ENCODE results near the gene DLST.

DLST gene

GRCh38 chr14:74852922-74853530, 28.7 kb upstream of the DLST start:
- ChIA-PET POLR2A (no interaction called here), CTCF (interaction anchor here (0.7 to 8.8 kb wide), 3 partner anchors 8 to 190 kb away, joined by 3 to 73 read pairs (median 7); no protein-coding TSS in a partner anchor)
- H3K36me3 ChIP-seq (ENCODE audit: control insufficient read depth in 2 of 2, insufficient read depth in 1 of 2, low read length in 2 of 2) = peaks cover 0 to 6% of the 10 kb centered on the region in 2 experiments; a peak in 1 of 3 replicates

GRCh38 chr14:74853581-74853980, 28.1 kb upstream of the DLST start:
- Histone ChIP-seq H3K27ac (ENCODE audit: extremely low read depth, low read depth, low read length) (no peak overlapping the region), H3K4me3 (ENCODE audit: low read depth, low read length) (no peak overlapping the region), H3K36me3 (ENCODE audit: control insufficient read depth in 2 of 2, insufficient read depth in 1 of 2, low read length in 2 of 2) (peaks cover 0 to 6% of the 10 kb centered on the region in 2 experiments; a peak in 1 of 3 replicates), H3K9me3 (ENCODE audit: control insufficient read depth, insufficient read depth, low read depth, low read length) (no peaks in the 10 kb centered on the region), H3K4me1 (ENCODE audit: control insufficient read depth, insufficient read depth, low read length) (no peaks in the 10 kb centered on the region)
- TF ChIP-seq ZNF138 (tag by site-specific recombination; IDR thresholded peaks at IDR 0.05; ENCODE audit: borderline replicate concordance) (no peak), ZFP69B (tag by site-specific recombination; IDR thresholded peaks at IDR 0.05) (no peak), ZNF670 (tag by site-specific recombination; IDR thresholded peaks at IDR 0.05; ENCODE audit: low read depth) (no peak), ZBTB11 (tag by site-specific recombination; conservative IDR thresholded peaks at IDR 0.05; ENCODE audit: low read depth) (no peak), ZNF549 (tag by site-specific recombination; IDR thresholded peaks at IDR 0.05) (no peak), ZNF175 (tag by site-specific recombination; IDR thresholded peaks at IDR 0.05) (no peak), ZNF266 (tag by site-specific recombination; IDR thresholded peaks at IDR 0.05; ENCODE audit: low read depth) (no peak)
- TF ChIP-seq, protein P1, sequence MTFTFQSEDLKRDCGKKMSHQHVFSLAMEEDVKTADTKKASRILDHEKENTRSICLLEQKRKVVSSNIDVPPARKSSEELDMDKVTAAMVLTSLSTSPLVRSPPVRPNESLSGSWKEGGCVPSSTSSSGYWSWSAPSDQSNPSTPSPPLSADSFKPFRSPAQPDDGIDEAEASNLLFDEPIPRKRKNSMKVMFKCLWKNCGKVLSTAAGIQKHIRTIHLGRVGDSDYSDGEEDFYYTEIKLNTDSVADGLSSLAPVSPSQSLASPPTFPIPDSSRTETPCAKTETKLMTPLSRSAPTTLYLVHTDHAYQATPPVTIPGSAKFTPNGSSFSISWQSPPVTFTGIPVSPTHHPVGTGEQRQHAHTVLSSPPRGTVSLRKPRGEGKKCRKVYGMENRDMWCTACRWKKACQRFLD (tag by site-specific recombination; IDR thresholded peaks at IDR 0.05) = no peak
- TF ChIP-seq, protein P2, sequence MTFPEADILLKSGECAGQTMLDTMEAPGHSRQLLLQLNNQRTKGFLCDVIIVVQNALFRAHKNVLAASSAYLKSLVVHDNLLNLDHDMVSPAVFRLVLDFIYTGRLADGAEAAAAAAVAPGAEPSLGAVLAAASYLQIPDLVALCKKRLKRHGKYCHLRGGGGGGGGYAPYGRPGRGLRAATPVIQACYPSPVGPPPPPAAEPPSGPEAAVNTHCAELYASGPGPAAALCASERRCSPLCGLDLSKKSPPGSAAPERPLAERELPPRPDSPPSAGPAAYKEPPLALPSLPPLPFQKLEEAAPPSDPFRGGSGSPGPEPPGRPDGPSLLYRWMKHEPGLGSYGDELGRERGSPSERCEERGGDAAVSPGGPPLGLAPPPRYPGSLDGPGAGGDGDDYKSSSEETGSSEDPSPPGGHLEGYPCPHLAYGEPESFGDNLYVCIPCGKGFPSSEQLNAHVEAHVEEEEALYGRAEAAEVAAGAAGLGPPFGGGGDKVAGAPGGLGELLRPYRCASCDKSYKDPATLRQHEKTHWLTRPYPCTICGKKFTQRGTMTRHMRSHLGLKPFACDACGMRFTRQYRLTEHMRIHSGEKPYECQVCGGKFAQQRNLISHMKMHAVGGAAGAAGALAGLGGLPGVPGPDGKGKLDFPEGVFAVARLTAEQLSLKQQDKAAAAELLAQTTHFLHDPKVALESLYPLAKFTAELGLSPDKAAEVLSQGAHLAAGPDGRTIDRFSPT (tag by site-specific recombination; IDR thresholded peaks at IDR 0.05) = no peak
- POLR2A ChIA-PET = no interaction called here
- CTCF ChIA-PET = interaction anchor here (1.9 to 8.8 kb wide), 2 partner anchors 7 to 51 kb away, joined by 7 to 73 read pairs; no protein-coding TSS in a partner anchor

More at GRCh38 chr14:74852922-74853530, 28.7 kb upstream of the DLST start:
- no peaks in the 10 kb centered on the region for H3K4me1 ChIP-seq (ENCODE audit: control insufficient read depth, insufficient read depth, low read length)
- H3K9me3 ChIP-seq (ENCODE audit: control insufficient read depth, insufficient read depth, low read depth, low read length) = no peaks in the 10 kb centered on the region
- no peak for TF ChIP-seq ZNF664 (tag by site-specific recombination; IDR thresholded peaks at IDR 0.05)
- no peak for TF ChIP-seq ZBTB11 (tag by site-specific recombination; conservative IDR thresholded peaks at IDR 0.05; ENCODE audit: low read depth)
- TF ChIP-seq ZNF157 (tag by site-specific recombination; IDR thresholded peaks at IDR 0.05) = no peak
- no peak for TF ChIP-seq ZEB2 (tag by site-specific recombination; IDR thresholded peaks at IDR 0.05)
- no peak for TF ChIP-seq ZBTB17 (tag by site-specific recombination; IDR thresholded peaks at IDR 0.05)
- TF ChIP-seq MZF1 (tag by site-specific recombination; IDR thresholded peaks at IDR 0.05; ENCODE audit: borderline replicate concordance) = no peak
- no peak for TF ChIP-seq ZNF37A (tag by site-specific recombination; IDR thresholded peaks at IDR 0.05)
- TF ChIP-seq ZNF221 (tag by site-specific recombination; IDR thresholded peaks at IDR 0.05; ENCODE audit: borderline replicate concordance) = no peak
- H3K4me3 ChIP-seq (ENCODE audit: low read depth, low read length) = no peak overlapping the region
- H3K27ac ChIP-seq (ENCODE audit: extremely low read depth, low read depth, low read length) = no peak overlapping the region
